Subcutaneous abdominal adipose tissue (tissue), 5 donors: ENCODE results near the gene FLACC1.
"Not testable (repeated sequence)": the region's sequence is repeated elsewhere in the genome, so short reads cannot be mapped to it uniquely, and the experiment has no call there.

Experiments
- H3K27ac ChIP-seq: one replicate; pipeline ENCODE4 v1.7.0; 2013; ENCODE audit warnings: low read depth, mild to moderate bottlenecking, inconsistent platforms, low read length, moderate library complexity
- H3K27me3 ChIP-seq, 5 donors: one replicate each; pipeline ENCODE4 v1.7.0; 2013; ENCODE audit warnings: low read length in 5 of 5, inconsistent platforms in 1 of 5; ENCODE audit not compliant: control insufficient read depth in 5 of 5, insufficient read depth in 4 of 5
- H3K36me3 ChIP-seq, 5 donors: one replicate each; pipeline ENCODE4 v1.7.0; 2013; ENCODE audit warnings: low read length in 5 of 5; ENCODE audit not compliant: control insufficient read depth in 5 of 5, insufficient read depth in 5 of 5
- H3K4me1 ChIP-seq, 5 donors: one replicate each; pipeline ENCODE4 v1.7.0; 2013; ENCODE audit warnings: low read length in 5 of 5, mild to moderate bottlenecking in 3 of 5, moderate library complexity in 1 of 5; ENCODE audit not compliant: control insufficient read depth in 5 of 5, insufficient read depth in 5 of 5
- H3K4me3 ChIP-seq, 5 donors: one replicate each; pipeline ENCODE4 v1.7.0; 2013; ENCODE audit warnings: low read length in 5 of 5, low read depth in 1 of 5
- H3K9ac ChIP-seq, 5 donors: one replicate each; pipeline ENCODE4 v1.7.0; 2013; ENCODE audit warnings: low read length in 5 of 5, mild to moderate bottlenecking in 4 of 5, moderate library complexity in 3 of 5
- H3K9me3 ChIP-seq, 5 donors: one replicate each; pipeline ENCODE4 v1.7.0; 2013; ENCODE audit warnings: low read length in 5 of 5; ENCODE audit not compliant: control insufficient read depth in 5 of 5
- donor health status: healthy.
- donor health status: healthy.
- donor health status: healthy.
- donor health status: healthy.
- donor health status: healthy.

Gene FLACC1

DNA sequence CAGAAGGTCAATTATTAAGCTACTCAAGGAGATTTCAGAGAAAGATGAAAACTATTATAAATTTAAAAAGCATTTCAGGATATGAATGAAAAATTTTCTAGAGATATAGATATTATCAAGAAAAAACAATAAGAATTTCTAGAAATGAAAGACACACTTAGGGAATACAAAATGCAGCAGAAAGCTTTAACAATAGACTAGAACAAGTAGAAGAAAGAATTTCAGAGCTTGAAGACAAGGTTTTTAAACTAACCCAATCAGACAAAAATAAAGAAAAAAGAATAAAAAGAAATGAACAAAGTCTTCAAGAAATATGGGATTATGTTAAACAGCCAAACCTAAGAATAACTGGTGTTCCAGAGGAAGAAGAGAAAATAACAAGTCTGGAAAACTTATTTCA lies 34.4 kb downstream of the FLACC1 start:
- no peaks in the 10 kb centered on the region for H3K27me3 ChIP-seq
- H3K4me1 ChIP-seq = no peaks in the 10 kb centered on the region
- H3K27ac ChIP-seq = no peak overlapping the region
- peaks cover 4 to 29% (median 12%) of the 10 kb centered on the region in 5 donors for H3K9me3 ChIP-seq
- no peak overlapping the region for H3K9ac ChIP-seq
- peaks cover 0 to 10% (median 3%) of the 10 kb centered on the region in 5 donors for H3K36me3 ChIP-seq
- no peak overlapping the region for H3K4me3 ChIP-seq

GRCh38 chr2:201320701-201321100 lies 36.4 kb downstream of the FLACC1 start:
- peaks cover 4 to 23% (median 12%) of the 10 kb centered on the region in 5 donors for H3K9me3 ChIP-seq
- no peak overlapping the region for H3K9ac ChIP-seq
- H3K4me1 ChIP-seq = no peaks in the 10 kb centered on the region
- H3K36me3 ChIP-seq = peaks cover 0 to 7% (median 3%) of the 10 kb centered on the region in 5 donors
- H3K27me3 ChIP-seq = no peaks in the 10 kb centered on the region
- H3K27ac ChIP-seq = no peak overlapping the region
- no peak overlapping the region for H3K4me3 ChIP-seq

- no peak overlapping the region for H3K27ac ChIP-seq
- peaks cover 4 to 23% (median 12%) of the 10 kb centered on the region in 5 donors for H3K9me3 ChIP-seq
Observed at GRCh38 chr2:201320257-201320656, 36.9 kb downstream of the FLACC1 start.

GRCh38 chr2:201319511-201319910 lies 37.6 kb downstream of the FLACC1 start:
- Histone ChIP-seq H3K9me3 (peaks cover 4 to 28% (median 12%) of the 10 kb centered on the region in 5 donors), H3K27me3 (no peaks in the 10 kb centered on the region), H3K4me3 (no peak overlapping the region), H3K36me3 (peaks cover 0 to 5% (median 3%) of the 10 kb centered on the region in 5 donors), H3K4me1 (no peaks in the 10 kb centered on the region), H3K9ac (no peak overlapping the region), H3K27ac (no peak overlapping the region)

More at GRCh38 chr2:201320257-201320656, 36.9 kb downstream of the FLACC1 start:
- Histone ChIP-seq H3K9ac (no peak overlapping the region), H3K36me3 (peaks cover 0 to 5% (median 3%) of the 10 kb centered on the region in 5 donors), H3K27me3 (no peaks in the 10 kb centered on the region), H3K4me1 (no peaks in the 10 kb centered on the region), H3K4me3 (no peak overlapping the region)

GRCh38 chr2:201313362-201313761 lies 43.8 kb downstream of the FLACC1 start:
- Histone ChIP-seq H3K36me3 (peaks cover 0 to 9% (median 4%) of the 10 kb centered on the region in 5 donors), H3K27me3 (no peaks in the 10 kb centered on the region), H3K27ac (no peak overlapping the region), H3K9ac (no peak overlapping the region), H3K9me3 (peaks cover 0 to 8% (median 0%) of the 10 kb centered on the region in 5 donors), H3K4me3 (no peak overlapping the region), H3K4me1 (no peaks in the 10 kb centered on the region)

GRCh38 chr2:201308914-201309313 lies 48.2 kb downstream of the FLACC1 start:
- H3K9ac ChIP-seq = no peak overlapping the region
- no peak overlapping the region for H3K27ac ChIP-seq
- no peaks in the 10 kb centered on the region for H3K27me3 ChIP-seq
- no peak overlapping the region for H3K4me3 ChIP-seq
- H3K36me3 ChIP-seq = peaks cover 8 to 18% (median 12%) of the 10 kb centered on the region in 5 donors
- no peaks in the 10 kb centered on the region for H3K4me1 ChIP-seq
- peaks cover 0 to 3% (median 0%) of the 10 kb centered on the region in 5 donors for H3K9me3 ChIP-seq

- H3K4me1 ChIP-seq = no peaks in the 10 kb centered on the region
- peaks cover 0 to 3% (median 0%) of the 10 kb centered on the region in 5 donors for H3K9me3 ChIP-seq
- peaks cover 8 to 18% (median 12%) of the 10 kb centered on the region in 5 donors for H3K36me3 ChIP-seq
Observed at GRCh38 chr2:201307876-201308275, 49.3 kb downstream of the FLACC1 start.

DNA sequence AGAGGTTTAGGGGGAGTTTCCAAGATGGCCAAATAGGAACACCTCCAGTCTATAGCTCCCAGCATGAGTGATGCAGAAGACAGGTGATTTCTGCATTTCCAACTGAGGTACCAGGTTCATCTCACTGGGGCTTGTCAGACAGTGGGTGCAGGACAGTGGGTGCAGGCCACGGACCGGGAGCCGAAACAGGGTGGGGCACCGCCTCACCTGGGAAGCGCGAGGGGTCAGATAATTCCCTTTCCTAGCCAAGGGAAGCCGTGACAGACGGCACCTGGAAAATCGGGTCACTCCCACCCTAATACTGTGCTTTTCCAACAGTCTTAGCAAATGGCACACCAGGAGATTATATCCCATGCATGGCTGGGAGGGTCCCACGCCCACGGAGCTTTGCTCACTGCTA lies 57.2 kb downstream of the FLACC1 start:
- H3K27me3 ChIP-seq, H3K4me3 ChIP-seq, H3K27ac ChIP-seq, H3K4me1 ChIP-seq, H3K9me3 ChIP-seq, H3K9ac ChIP-seq, H3K36me3 ChIP-seq: not testable (repeated sequence)

More at GRCh38 chr2:201307876-201308275, 49.3 kb downstream of the FLACC1 start:
- Histone ChIP-seq H3K27me3 (no peaks in the 10 kb centered on the region), H3K9ac (no peak overlapping the region), H3K27ac (no peak overlapping the region), H3K4me3 (no peak overlapping the region)

DNA sequence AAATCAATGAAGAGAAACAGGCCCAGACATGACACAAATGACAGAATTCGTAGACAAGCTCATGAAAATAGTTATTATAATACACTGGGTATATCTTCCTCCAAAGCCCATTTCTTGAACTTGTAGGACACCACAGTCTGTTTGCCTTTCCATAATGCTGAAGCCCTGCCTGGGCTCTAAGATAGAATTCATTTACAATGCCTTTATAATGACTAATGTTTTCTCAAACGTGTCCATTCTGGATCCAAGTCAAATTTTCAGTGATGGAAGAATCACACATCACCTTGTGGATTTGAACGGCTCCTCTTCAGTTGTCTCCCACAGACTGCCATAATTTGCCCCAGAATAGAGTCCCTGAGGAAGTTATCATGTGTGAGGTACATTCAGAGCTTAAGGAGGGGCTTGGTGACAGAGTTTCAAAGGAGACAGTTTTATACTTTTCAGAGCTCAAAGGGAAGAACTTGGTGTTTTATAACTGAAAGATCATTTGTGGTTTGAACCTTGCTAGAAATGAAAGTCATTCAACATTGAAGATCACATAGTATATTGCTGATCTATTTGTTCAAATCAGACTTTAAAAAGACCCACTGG lies 58.6 kb downstream of the FLACC1 start:
- no peak overlapping the region for H3K27ac ChIP-seq
- H3K27me3 ChIP-seq = no peaks in the 10 kb centered on the region
- no peak overlapping the region for H3K4me3 ChIP-seq
- peaks cover 0 to 8% (median 3%) of the 10 kb centered on the region in 5 donors for H3K36me3 ChIP-seq
- no peaks in the 10 kb centered on the region for H3K4me1 ChIP-seq
- H3K9ac ChIP-seq = no peak overlapping the region
- peaks cover 0 to 2% (median 0%) of the 10 kb centered on the region in 5 donors for H3K9me3 ChIP-seq

- H3K36me3 ChIP-seq = peaks cover 23 to 40% (median 27%) of the 10 kb centered on the region in 5 donors
- H3K27ac ChIP-seq, H3K9ac ChIP-seq, H3K27me3 ChIP-seq, H3K4me1 ChIP-seq, H3K9me3 ChIP-seq, H3K4me3 ChIP-seq: not testable (repeated sequence)
Observed at GRCh38 chr2:201290457-201291148, 66.5 kb downstream of the FLACC1 start.
